ENCODE data around the gene ADRB1. TPM values are rescaled to one million over a fixed set of nuclear protein-coding genes. Genes with fewer than 3 reads are reported as not detected.

ADRB1 gene
- not detected in 2 replicates for total RNA-seq

DNA sequence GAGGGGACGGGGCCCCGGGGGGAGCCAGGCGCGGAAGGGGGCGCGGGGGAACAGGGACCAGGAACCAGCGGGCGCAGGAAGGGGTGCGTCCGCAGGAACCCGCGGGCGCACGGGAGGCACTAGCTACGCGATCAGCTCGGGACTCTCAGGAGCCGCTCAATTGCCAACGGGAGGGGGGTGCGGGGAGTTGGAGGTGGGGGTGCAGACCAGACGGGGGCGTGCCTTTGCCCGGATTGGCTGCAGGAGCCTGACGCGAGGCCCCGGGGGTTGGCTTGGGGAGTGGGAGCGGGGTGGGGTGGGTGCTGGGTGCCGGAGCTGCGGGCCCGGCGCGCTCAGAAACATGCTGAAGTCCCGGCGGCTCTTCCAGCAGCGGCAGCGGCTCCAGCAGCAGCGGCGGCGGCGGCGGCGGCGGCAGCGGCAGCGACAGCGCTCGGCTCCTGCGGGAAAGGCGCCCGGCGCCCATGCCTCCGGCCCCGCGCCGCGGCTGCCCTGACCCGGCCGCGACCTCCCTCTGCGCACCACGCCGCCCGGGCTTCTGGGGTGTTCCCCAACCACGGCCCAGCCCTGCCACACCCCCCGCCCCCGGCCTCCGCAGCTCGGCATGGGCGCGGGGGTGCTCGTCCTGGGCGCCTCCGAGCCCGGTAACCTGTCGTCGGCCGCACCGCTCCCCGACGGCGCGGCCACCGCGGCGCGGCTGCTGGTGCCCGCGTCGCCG lies at the start of gene ADRB1:
TSS of gene ADRB1 (plus strand) at position 335 of the 715 bp plus-strand sequence. CDS start at position 602, 267 bp downstream.

Other genes with a start within 250 kb of the ADRB1 start
- gene DCLRE1A, start 189.8 kb upstream of the ADRB1 start, total RNA-seq, result 3.7 and 7.9 TPM in 2 replicates
- 9.0 and 26.3 TPM in 2 replicates for gene NHLRC2, start 189.2 kb upstream of the ADRB1 start, total RNA-seq
- 22.5 and 25.8 TPM in 2 replicates for gene CCDC186, start 130.3 kb downstream of the ADRB1 start, total RNA-seq
- 0.44 TPM in 1 of 2 replicates, not detected in the other for gene TDRD1, start 135.5 kb downstream of the ADRB1 start, total RNA-seq
- 0.43 and 1.5 TPM in 2 replicates for gene VWA2, start 195.4 kb downstream of the ADRB1 start, total RNA-seq